ENCODE measurements around the gene SNAP29.

SNAP29 gene

GRCh38 chr22:20814221-20814808 lies 44.5 kb upstream of the SNAP29 start:
- no peak overlapping the region for H3K9ac ChIP-seq (ENCODE audit: low read length)
- H2AFZ ChIP-seq (ENCODE audit: low read length), result no peak overlapping the region
- peaks cover 64% of the 10 kb centered on the region for H3K36me3 ChIP-seq (ENCODE audit: insufficient read depth, low read length)
- H3K4me2 ChIP-seq (ENCODE audit: low read length), result no peak overlapping the region
- H3K4me1 ChIP-seq (ENCODE audit: insufficient read depth, low read length, severe bottlenecking), result no peaks in the 10 kb centered on the region
- H3K9me3 ChIP-seq (ENCODE audit: low read length), result no peaks in the 10 kb centered on the region
- H3K4me3 ChIP-seq (ENCODE audit: low read depth, low read length, poor library complexity, severe bottlenecking), result no peak overlapping the region
- no peaks in the 10 kb centered on the region for H3K27me3 ChIP-seq (ENCODE audit: insufficient read depth, low read length)
- no peaks in the 10 kb centered on the region for H3K79me2 ChIP-seq (ENCODE audit: insufficient read depth, low read length)
- TF ChIP-seq, protein P1, sequence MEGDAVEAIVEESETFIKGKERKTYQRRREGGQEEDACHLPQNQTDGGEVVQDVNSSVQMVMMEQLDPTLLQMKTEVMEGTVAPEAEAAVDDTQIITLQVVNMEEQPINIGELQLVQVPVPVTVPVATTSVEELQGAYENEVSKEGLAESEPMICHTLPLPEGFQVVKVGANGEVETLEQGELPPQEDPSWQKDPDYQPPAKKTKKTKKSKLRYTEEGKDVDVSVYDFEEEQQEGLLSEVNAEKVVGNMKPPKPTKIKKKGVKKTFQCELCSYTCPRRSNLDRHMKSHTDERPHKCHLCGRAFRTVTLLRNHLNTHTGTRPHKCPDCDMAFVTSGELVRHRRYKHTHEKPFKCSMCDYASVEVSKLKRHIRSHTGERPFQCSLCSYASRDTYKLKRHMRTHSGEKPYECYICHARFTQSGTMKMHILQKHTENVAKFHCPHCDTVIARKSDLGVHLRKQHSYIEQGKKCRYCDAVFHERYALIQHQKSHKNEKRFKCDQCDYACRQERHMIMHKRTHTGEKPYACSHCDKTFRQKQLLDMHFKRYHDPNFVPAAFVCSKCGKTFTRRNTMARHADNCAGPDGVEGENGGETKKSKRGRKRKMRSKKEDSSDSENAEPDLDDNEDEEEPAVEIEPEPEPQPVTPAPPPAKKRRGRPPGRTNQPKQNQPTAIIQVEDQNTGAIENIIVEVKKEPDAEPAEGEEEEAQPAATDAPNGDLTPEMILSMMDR (IDR thresholded peaks at IDR 0.05; ENCODE audit: low read length), result no peak
- no peak for TF ChIP-seq EZH2 (IDR thresholded peaks at IDR 0.05; ENCODE audit: borderline replicate concordance, low read length)
- H3F3A ChIP-seq (ENCODE audit: insufficient read depth, low read length), result no peaks in the 10 kb centered on the region
- no peak overlapping the region for H3K27ac ChIP-seq (ENCODE audit: low read depth, low read length, poor library complexity, severe bottlenecking)
- H4K20me1 ChIP-seq (ENCODE audit: insufficient read depth, low read length), result no peaks in the 10 kb centered on the region
- H3K9me2 ChIP-seq (ENCODE audit: low read depth, low read length), result no peaks in the 10 kb centered on the region

DNA sequence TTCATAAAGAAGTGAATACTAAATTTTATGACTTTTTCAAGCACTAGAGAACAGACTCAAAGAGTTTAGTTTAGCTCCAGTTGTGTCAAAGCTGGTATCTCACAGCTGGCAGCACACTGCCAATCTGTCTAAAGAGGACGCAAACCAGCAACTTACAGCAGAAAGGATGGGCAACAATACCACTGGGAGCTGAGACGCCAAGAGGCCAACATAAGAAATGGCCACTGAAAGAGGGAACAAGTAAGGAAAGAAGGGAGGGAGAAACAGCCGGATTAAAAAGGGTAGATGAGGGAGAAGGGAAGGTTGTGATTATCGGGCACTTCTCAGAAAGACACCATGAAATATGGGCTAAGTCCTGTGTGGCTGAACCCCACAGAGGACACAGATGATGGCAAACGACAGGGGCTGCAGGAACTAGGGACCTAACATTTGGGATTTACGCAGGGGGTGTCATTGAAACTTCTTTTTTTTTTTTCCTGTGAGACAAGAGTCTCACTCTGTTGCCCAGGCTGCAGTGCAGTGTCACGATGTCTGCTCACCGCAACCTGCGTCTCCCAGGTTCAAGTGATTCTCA lies 43.2 kb upstream of the SNAP29 start:
- no peaks in the 10 kb centered on the region for H3K27me3 ChIP-seq (ENCODE audit: insufficient read depth, low read length)
- peaks cover 67% of the 10 kb centered on the region for H3K36me3 ChIP-seq (ENCODE audit: insufficient read depth, low read length)
- TF ChIP-seq, protein P1 (IDR thresholded peaks at IDR 0.05; ENCODE audit: low read length), result no peak
- TF ChIP-seq EZH2 (IDR thresholded peaks at IDR 0.05; ENCODE audit: borderline replicate concordance, low read length), result no peak
- H2AFZ ChIP-seq (ENCODE audit: low read length), result no peak overlapping the region
- no peak overlapping the region for H3K4me2 ChIP-seq (ENCODE audit: low read length)
- H3K4me1 ChIP-seq (ENCODE audit: insufficient read depth, low read length, severe bottlenecking), result no peaks in the 10 kb centered on the region
- no peak overlapping the region for H3K27ac ChIP-seq (ENCODE audit: low read depth, low read length, poor library complexity, severe bottlenecking)
- H3K79me2 ChIP-seq (ENCODE audit: insufficient read depth, low read length), result no peaks in the 10 kb centered on the region
- H4K20me1 ChIP-seq (ENCODE audit: insufficient read depth, low read length), result no peaks in the 10 kb centered on the region
- no peaks in the 10 kb centered on the region for H3F3A ChIP-seq (ENCODE audit: insufficient read depth, low read length)
- H3K9me3 ChIP-seq (ENCODE audit: low read length), result no peaks in the 10 kb centered on the region
- H3K4me3 ChIP-seq (ENCODE audit: low read depth, low read length, poor library complexity, severe bottlenecking), result no peak overlapping the region
- no peaks in the 10 kb centered on the region for H3K9me2 ChIP-seq (ENCODE audit: low read depth, low read length)
- H3K9ac ChIP-seq (ENCODE audit: low read length), result no peak overlapping the region

DNA sequence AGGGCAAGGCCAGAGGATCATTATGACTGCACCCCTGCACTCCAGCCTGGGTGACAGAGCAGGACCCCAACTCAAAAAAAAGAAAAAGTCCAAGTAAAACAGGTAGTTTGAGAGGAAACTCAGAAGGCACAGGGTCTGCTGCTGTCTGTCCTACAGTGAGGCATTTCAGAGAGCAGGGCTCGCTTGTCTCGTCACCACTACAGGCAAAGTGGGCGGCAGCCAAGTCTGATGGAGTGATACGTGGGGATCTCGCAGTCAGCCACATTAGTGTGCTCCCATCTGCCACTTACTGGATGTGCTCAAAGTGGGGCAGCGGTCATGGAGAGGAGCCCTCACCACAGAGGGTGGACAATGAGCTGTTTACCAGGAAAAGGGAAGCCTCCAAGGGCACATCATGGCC lies 42.2 kb upstream of the SNAP29 start:
- TF ChIP-seq, protein P1 (IDR thresholded peaks at IDR 0.05; ENCODE audit: low read length), result no peak
- TF ChIP-seq EZH2 (IDR thresholded peaks at IDR 0.05; ENCODE audit: borderline replicate concordance, low read length), result no peak
- Histone ChIP-seq H3K36me3 (ENCODE audit: insufficient read depth, low read length) (peaks cover 63% of the 10 kb centered on the region), H3K27ac (ENCODE audit: low read depth, low read length, poor library complexity, severe bottlenecking) (no peak overlapping the region), H3K9me2 (ENCODE audit: low read depth, low read length) (no peaks in the 10 kb centered on the region), H3F3A (ENCODE audit: insufficient read depth, low read length) (no peaks in the 10 kb centered on the region), H4K20me1 (ENCODE audit: insufficient read depth, low read length) (no peaks in the 10 kb centered on the region), H3K27me3 (ENCODE audit: insufficient read depth, low read length) (no peaks in the 10 kb centered on the region), H3K4me1 (ENCODE audit: insufficient read depth, low read length, severe bottlenecking) (no peaks in the 10 kb centered on the region), H3K79me2 (ENCODE audit: insufficient read depth, low read length) (no peaks in the 10 kb centered on the region), H2AFZ (ENCODE audit: low read length) (no peak overlapping the region), H3K9ac (ENCODE audit: low read length) (no peak overlapping the region), H3K4me3 (ENCODE audit: low read depth, low read length, poor library complexity, severe bottlenecking) (no peak overlapping the region), H3K4me2 (ENCODE audit: low read length) (no peak overlapping the region), H3K9me3 (ENCODE audit: low read length) (no peaks in the 10 kb centered on the region)

Data from OCI-LY1 (cell line).